ENCODE measurements around the gene CCT6A. TPM values are rescaled to one million over a fixed set of nuclear protein-coding genes. Genes with fewer than 3 reads are reported as not detected.
"Not testable (repeated sequence)": the region's sequence is repeated elsewhere in the genome, so short reads cannot be mapped to it uniquely, and the experiment has no call there.

Gene CCT6A
- total RNA-seq, 1 donor from 2014 or later = 113 TPM

DNA sequence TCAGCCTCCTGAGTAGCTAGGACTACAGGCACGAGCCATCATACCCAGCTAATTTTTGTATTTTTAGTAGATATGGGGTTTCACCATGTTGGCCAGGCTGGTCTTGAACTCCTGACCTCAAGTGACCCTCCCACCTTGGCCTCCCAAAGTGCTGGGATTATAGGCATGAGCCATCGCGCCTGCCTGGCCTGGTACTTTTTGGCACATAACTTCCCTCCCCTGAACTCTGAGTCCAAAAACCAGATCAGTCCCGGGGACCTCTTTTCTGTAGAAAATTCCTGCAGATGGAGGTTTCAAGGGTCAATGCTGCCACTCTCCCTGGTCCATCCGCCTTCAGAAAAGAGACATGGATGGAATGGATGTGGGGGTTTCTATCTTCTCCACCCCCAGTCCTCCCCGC lies 40.8 kb downstream of the CCT6A start:
- Histone ChIP-seq H3K27ac (ENCODE audit: low read depth, low read length) (peak overlapping the region; percentile 91), H3K4me1 (ENCODE audit: control insufficient read depth in 3 of 3, insufficient read depth in 3 of 3, low read length in 3 of 3) (peaks cover 32 to 52% (median 42%) of the 10 kb centered on the region in 3 donors), H3K4me3 (ENCODE audit: low read length in 3 of 3) (peak overlapping the region; percentile 63 to 89 (median 83)), H3K36me3 (ENCODE audit: control insufficient read depth in 3 of 3, insufficient read depth in 3 of 3, low read length in 3 of 3) (peaks cover 15 to 27% (median 18%) of the 10 kb centered on the region in 3 donors), H3K9ac (ENCODE audit: low read depth in 1 of 3, low read length in 3 of 3) (peak overlapping the region; percentile 69 to 90 (median 90))
- H3K27me3 ChIP-seq (ENCODE audit: control insufficient read depth in 3 of 3, insufficient read depth in 3 of 3, low read length in 3 of 3); H3K9me3 ChIP-seq (ENCODE audit: control insufficient read depth in 3 of 3, low read length in 3 of 3): not testable (repeated sequence)

DNA sequence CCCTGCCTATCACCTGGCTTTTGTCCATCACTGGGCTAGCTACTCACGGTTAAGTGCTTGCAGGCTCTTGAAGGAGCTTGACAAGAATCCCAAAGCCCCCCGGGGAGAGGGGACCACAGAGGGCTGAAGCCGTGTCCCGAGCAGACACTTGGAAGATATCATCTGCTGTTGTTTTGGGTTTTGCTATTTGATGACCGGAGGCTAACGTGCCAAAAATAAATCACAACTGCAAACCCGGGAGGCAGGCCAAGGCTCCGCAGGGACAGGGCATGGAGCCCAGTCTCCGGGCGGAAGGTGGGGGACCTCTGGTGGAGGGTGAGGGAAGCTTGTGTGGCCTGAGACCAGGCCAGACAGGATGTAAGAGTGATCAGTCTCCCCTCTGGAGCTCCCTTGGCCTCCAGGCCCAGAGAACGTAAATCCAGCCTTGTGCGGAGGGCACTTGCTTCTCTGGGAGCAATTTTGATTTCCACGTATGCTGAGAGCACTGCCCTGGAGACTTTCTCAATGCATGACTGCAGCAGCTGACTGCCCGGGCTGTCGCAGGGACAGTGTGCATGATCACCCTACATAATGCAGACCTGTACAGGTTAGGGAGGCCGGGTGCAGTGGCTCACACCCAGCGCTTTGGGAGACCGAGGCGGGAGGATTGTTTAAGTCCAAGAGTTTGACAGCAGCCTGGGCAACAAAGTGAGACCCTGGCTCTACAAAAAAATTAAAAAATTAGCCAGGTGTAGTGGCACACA lies 41.4 kb downstream of the CCT6A start, which contains the start of gene PHKG1:
Gene PHKG1, minus strand, starts transcription at position 164 of the 743 bp plus-strand sequence. CDS start 4,011 bp downstream, outside the sequence.
- no peaks in the 10 kb centered on the region for H3K27me3 ChIP-seq (ENCODE audit: control insufficient read depth in 3 of 3, insufficient read depth in 3 of 3, low read length in 3 of 3)
- peak within 1 kb of the TSS; percentile 91 for H3K27ac ChIP-seq (ENCODE audit: low read depth, low read length)
- no peaks in the 10 kb centered on the region for H3K9me3 ChIP-seq (ENCODE audit: control insufficient read depth in 3 of 3, low read length in 3 of 3)
- peak within 1 kb of the TSS; percentile 63 to 89 (median 83) for H3K4me3 ChIP-seq (ENCODE audit: low read length in 3 of 3)
- peaks cover 10 to 21% (median 14%) of the 10 kb centered on the region in 3 donors for H3K36me3 ChIP-seq (ENCODE audit: control insufficient read depth in 3 of 3, insufficient read depth in 3 of 3, low read length in 3 of 3)
- peaks cover 29 to 47% (median 38%) of the 10 kb centered on the region in 3 donors for H3K4me1 ChIP-seq (ENCODE audit: control insufficient read depth in 3 of 3, insufficient read depth in 3 of 3, low read length in 3 of 3)
- peak within 1 kb of the TSS; percentile 69 to 90 (median 90) for H3K9ac ChIP-seq (ENCODE audit: low read depth in 1 of 3, low read length in 3 of 3)

DNA sequence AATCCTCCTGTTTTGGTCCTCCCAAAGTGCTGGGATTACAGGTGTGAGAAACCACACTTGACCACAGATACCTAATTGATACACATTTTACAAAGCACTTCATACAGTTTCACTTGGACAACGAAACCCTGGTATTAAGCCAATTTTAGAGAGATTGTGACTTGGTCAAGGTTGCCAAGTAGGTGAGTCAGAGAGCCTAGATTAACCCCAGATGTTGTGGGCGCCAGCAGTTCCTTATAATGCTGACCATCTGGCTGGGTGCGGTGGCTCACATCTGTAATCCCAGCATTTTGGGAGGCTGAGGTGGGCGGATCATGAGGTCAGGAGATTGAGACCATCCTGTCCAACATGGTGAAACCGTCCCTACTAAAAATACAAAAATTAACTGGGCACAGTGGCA lies 46.1 kb downstream of the CCT6A start:
- Histone ChIP-seq H3K4me3 (ENCODE audit: low read length in 3 of 3) (no peak overlapping the region), H3K27ac (ENCODE audit: low read depth, low read length) (no peak overlapping the region), H3K9ac (ENCODE audit: low read depth in 1 of 3, low read length in 3 of 3) (no peak overlapping the region), H3K36me3 (ENCODE audit: control insufficient read depth in 3 of 3, insufficient read depth in 3 of 3, low read length in 3 of 3) (peaks cover 21 to 31% (median 30%) of the 10 kb centered on the region in 3 donors), H3K27me3 (ENCODE audit: control insufficient read depth in 3 of 3, insufficient read depth in 3 of 3, low read length in 3 of 3) (no peaks in the 10 kb centered on the region), H3K4me1 (ENCODE audit: control insufficient read depth in 3 of 3, insufficient read depth in 3 of 3, low read length in 3 of 3) (peaks cover 5 to 9% (median 6%) of the 10 kb centered on the region in 3 donors), H3K9me3 (ENCODE audit: control insufficient read depth in 3 of 3, low read length in 3 of 3) (no peaks in the 10 kb centered on the region)

DNA sequence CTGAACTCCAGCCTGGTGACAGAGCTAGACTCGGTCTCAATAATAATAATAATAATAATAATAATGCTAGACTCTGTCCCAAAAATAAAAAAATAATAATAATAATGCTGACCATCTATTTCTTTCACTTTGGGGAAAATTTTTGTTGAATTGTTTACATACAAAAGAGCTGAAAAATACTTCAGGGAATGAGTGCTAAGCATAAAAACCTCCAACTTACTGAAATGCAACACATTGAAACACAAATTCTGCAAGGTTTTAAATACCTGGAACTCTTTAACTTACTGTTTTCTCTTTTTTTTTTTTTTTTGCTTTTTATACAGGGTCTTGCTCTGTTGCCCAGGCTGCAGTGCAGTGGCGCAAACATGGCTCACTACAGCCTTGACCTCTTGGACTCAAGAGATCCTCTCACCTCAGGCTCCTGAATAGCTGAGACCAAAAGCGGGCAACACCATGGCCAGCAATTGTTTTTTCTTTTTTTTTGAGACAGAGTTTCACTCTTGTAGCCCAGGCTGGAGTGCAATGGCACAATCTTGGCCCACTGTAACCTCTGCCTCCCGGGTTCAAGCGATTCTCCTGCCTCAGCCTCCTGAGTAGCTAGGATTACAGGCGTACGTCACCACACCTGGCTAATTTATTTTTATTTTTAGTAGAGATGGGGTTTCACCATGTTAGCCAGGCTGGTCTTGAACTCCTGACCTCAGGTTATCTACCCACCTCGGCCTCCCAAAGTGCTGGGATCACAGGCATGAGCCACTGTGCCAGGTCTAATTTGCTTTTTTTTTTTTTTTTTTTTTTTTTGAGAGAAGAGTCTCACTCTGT lies 46.8 kb downstream of the CCT6A start:
- H3K36me3 ChIP-seq (ENCODE audit: control insufficient read depth in 3 of 3, insufficient read depth in 3 of 3, low read length in 3 of 3) = peaks cover 25 to 36% (median 35%) of the 10 kb centered on the region in 3 donors
- H3K4me3 ChIP-seq (ENCODE audit: low read length in 3 of 3); H3K9ac ChIP-seq (ENCODE audit: low read depth in 1 of 3, low read length in 3 of 3); H3K27me3 ChIP-seq (ENCODE audit: control insufficient read depth in 3 of 3, insufficient read depth in 3 of 3, low read length in 3 of 3); H3K9me3 ChIP-seq (ENCODE audit: control insufficient read depth in 3 of 3, low read length in 3 of 3); H3K4me1 ChIP-seq (ENCODE audit: control insufficient read depth in 3 of 3, insufficient read depth in 3 of 3, low read length in 3 of 3); H3K27ac ChIP-seq (ENCODE audit: low read depth, low read length): not testable (repeated sequence)

DNA sequence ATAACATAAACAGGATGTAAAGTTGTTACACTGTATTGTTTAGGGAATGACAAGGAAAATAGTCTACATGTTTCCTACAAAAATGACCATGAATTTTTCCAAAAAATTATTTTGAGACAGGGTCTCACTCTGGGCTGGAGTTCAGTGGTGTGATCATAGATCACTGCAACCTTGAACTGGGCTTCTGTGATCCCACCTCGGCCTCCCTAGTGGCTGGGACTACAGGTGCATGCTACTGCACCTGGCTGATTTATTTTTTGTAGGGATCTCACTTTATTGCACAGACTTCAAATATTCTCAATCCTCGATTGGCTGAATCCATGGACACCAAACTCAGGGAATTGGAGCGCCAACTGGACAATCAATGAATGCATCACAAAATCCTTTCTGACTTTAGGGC lies 48.1 kb downstream of the CCT6A start:
- no peaks in the 10 kb centered on the region for H3K27me3 ChIP-seq (ENCODE audit: control insufficient read depth in 3 of 3, insufficient read depth in 3 of 3, low read length in 3 of 3)
- H3K4me3 ChIP-seq (ENCODE audit: low read length in 3 of 3) = no peak overlapping the region
- H3K9me3 ChIP-seq (ENCODE audit: control insufficient read depth in 3 of 3, low read length in 3 of 3) = no peaks in the 10 kb centered on the region
- peaks cover 0 to 5% (median 4%) of the 10 kb centered on the region in 3 donors for H3K4me1 ChIP-seq (ENCODE audit: control insufficient read depth in 3 of 3, insufficient read depth in 3 of 3, low read length in 3 of 3)
- H3K36me3 ChIP-seq (ENCODE audit: control insufficient read depth in 3 of 3, insufficient read depth in 3 of 3, low read length in 3 of 3) = peaks cover 28 to 44% (median 42%) of the 10 kb centered on the region in 3 donors
- no peak overlapping the region for H3K27ac ChIP-seq (ENCODE audit: low read depth, low read length)
- H3K9ac ChIP-seq (ENCODE audit: low read depth in 1 of 3, low read length in 3 of 3) = no peak overlapping the region

DNA sequence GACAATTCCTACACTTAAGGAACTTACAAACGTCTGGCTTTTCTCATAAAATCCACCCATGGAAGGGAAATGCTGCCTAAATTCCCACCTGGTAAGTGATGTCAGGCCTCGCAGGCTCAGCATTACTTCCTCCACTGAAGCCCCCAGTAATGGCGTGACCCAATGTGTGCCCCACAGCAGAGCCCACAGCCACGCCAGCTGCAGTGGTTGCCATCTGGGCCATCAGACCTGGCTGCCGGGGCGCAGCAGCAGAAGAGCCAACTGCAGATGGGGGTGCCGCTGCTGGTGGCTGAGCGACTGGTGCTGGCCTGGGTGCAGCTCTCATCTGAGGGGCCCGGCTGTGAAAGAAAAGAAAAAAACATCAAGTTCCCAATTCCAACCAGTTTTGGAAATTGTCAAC lies 52.6 kb downstream of the CCT6A start:
- H3K27ac ChIP-seq (ENCODE audit: low read depth, low read length); H3K27me3 ChIP-seq (ENCODE audit: control insufficient read depth in 3 of 3, insufficient read depth in 3 of 3, low read length in 3 of 3); H3K9ac ChIP-seq (ENCODE audit: low read depth in 1 of 3, low read length in 3 of 3); H3K4me3 ChIP-seq (ENCODE audit: low read length in 3 of 3); H3K9me3 ChIP-seq (ENCODE audit: control insufficient read depth in 3 of 3, low read length in 3 of 3): not testable (repeated sequence)
- Histone ChIP-seq H3K36me3 (ENCODE audit: control insufficient read depth in 3 of 3, insufficient read depth in 3 of 3, low read length in 3 of 3) (peaks cover 28 to 44% (median 42%) of the 10 kb centered on the region in 3 donors), H3K4me1 (ENCODE audit: control insufficient read depth in 3 of 3, insufficient read depth in 3 of 3, low read length in 3 of 3) (peaks cover 10 to 15% (median 11%) of the 10 kb centered on the region in 3 donors)

DNA sequence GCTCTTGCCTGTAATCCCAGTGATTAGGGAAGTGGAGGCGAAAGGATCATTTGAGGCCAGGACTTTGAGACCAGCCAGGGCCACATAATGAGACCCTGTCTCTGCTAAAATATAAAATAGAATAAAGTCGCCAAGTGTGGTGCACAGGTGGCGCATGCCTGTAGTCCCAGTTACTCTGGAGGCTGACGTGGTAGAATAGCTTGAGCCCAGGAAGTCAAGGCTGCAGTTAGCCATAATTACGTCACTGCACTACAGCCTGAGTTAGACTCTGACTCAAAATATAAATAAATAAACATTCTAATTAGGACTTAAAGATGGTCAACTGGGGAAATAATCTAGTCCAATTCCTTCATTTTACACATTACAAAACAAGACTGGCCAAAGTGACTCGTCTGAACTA lies 53.9 kb downstream of the CCT6A start:
- peak overlapping the region; percentile 82 to 99 (median 99) for H3K4me3 ChIP-seq (ENCODE audit: low read length in 3 of 3)
- H3K4me1 ChIP-seq (ENCODE audit: control insufficient read depth in 3 of 3, insufficient read depth in 3 of 3, low read length in 3 of 3) = peaks cover 10 to 15% (median 11%) of the 10 kb centered on the region in 3 donors
- H3K9ac ChIP-seq (ENCODE audit: low read depth in 1 of 3, low read length in 3 of 3) = peak overlapping the region; percentile 95 to 98 (median 98)
- peaks cover 23 to 34% (median 30%) of the 10 kb centered on the region in 3 donors for H3K36me3 ChIP-seq (ENCODE audit: control insufficient read depth in 3 of 3, insufficient read depth in 3 of 3, low read length in 3 of 3)
- H3K9me3 ChIP-seq (ENCODE audit: control insufficient read depth in 3 of 3, low read length in 3 of 3) = no peaks in the 10 kb centered on the region
- no peaks in the 10 kb centered on the region for H3K27me3 ChIP-seq (ENCODE audit: control insufficient read depth in 3 of 3, insufficient read depth in 3 of 3, low read length in 3 of 3)
- H3K27ac ChIP-seq (ENCODE audit: low read depth, low read length) = peak overlapping the region; percentile 96

DNA sequence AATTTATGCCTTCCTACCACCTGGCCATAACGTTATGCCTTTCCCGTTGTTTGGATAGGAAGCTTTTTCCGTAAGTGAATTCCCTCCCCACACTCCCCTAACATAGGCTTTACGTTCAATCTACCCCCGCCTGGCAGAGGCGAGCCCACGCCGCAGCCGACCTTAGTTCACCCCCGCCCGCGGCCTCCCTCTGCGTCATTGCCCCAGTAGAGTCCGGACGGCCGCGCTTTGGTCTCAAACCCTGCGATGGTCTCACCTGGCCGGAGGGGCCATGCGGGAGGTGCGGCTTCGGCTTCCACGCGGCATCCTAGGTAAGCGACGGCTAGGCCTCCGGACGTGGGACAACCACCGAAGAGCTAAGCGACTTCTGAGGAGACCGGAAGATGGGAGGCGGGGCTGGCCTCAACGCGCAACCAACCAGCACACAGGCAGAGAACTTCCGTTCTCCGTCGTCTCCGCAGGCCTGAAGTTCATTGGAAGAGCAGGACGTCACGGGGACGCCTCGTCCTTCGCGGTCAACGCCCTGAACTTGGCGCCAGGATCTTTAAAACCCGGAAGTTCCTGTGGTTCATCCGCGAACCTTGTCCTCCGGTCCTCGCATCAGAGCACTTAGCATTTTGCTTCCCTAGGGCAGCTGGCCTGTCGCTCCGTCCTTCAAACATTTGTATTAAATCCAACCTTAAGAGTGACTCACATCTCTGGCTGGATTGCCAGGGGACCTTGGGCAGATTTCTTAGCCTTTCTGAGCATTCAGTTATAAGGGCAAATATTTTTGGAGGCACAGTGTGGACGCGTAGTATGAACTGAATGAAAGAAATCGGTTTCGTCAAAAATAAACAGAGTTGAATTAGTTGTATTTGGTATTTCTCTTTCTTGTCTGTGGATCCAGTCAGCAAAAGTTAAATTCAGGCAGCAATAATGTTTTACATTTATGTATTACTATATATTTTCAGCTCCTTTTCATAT lies 54.8 kb downstream of the CCT6A start, which contains the start of gene CHCHD2:
Gene CHCHD2, minus strand, starts transcription at position 369 of the 966 bp plus-strand sequence. Its CDS starts 63 bp downstream, at position 306.
- Histone ChIP-seq H3K27ac (ENCODE audit: low read depth, low read length) (peak within 1 kb of the TSS; percentile 96), H3K9me3 (ENCODE audit: control insufficient read depth in 3 of 3, low read length in 3 of 3) (no peaks in the 10 kb centered on the region), H3K4me3 (ENCODE audit: low read length in 3 of 3) (peak within 1 kb of the TSS; percentile 82 to 99 (median 99)), H3K27me3 (ENCODE audit: control insufficient read depth in 3 of 3, insufficient read depth in 3 of 3, low read length in 3 of 3) (no peaks in the 10 kb centered on the region), H3K4me1 (ENCODE audit: control insufficient read depth in 3 of 3, insufficient read depth in 3 of 3, low read length in 3 of 3) (peaks cover 10 to 15% (median 11%) of the 10 kb centered on the region in 3 donors), H3K36me3 (ENCODE audit: control insufficient read depth in 3 of 3, insufficient read depth in 3 of 3, low read length in 3 of 3) (peaks cover 15 to 26% (median 21%) of the 10 kb centered on the region in 3 donors), H3K9ac (ENCODE audit: low read depth in 1 of 3, low read length in 3 of 3) (peak within 1 kb of the TSS; percentile 95 to 98 (median 98))

DNA sequence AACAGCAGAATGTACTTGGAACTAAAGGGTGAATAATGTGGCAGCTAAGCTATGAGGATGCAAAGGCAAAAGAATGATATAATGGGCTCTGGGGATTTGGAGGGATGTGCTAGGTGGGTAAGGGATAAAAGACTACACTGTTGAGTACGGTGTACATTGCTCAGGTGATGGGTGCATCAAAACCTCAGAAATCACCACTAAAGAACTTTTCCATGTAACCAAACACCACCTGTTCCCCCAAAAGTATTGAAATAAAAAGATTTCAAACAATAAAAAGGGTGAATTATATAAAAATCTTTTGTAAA lies 56.3 kb downstream of the CCT6A start:
- no peaks in the 10 kb centered on the region for H3K9me3 ChIP-seq (ENCODE audit: control insufficient read depth in 3 of 3, low read length in 3 of 3)
- H3K9ac ChIP-seq (ENCODE audit: low read depth in 1 of 3, low read length in 3 of 3) = no peak overlapping the region
- H3K4me1 ChIP-seq (ENCODE audit: control insufficient read depth in 3 of 3, insufficient read depth in 3 of 3, low read length in 3 of 3) = peaks cover 10 to 15% (median 11%) of the 10 kb centered on the region in 3 donors
- no peak overlapping the region for H3K27ac ChIP-seq (ENCODE audit: low read depth, low read length)
- H3K4me3 ChIP-seq (ENCODE audit: low read length in 3 of 3) = no peak overlapping the region
- H3K36me3 ChIP-seq (ENCODE audit: control insufficient read depth in 3 of 3, insufficient read depth in 3 of 3, low read length in 3 of 3) = peaks cover 5 to 12% (median 9%) of the 10 kb centered on the region in 3 donors
- H3K27me3 ChIP-seq (ENCODE audit: control insufficient read depth in 3 of 3, insufficient read depth in 3 of 3, low read length in 3 of 3) = no peaks in the 10 kb centered on the region

Measured in skeletal muscle tissue (tissue), 4 donors.